ENCODE results near the gene PTGES.
"Not testable (repeated sequence)": the region's sequence is repeated elsewhere in the genome, so short reads cannot be mapped to it uniquely, and the experiment has no call there.

PTGES gene

DNA sequence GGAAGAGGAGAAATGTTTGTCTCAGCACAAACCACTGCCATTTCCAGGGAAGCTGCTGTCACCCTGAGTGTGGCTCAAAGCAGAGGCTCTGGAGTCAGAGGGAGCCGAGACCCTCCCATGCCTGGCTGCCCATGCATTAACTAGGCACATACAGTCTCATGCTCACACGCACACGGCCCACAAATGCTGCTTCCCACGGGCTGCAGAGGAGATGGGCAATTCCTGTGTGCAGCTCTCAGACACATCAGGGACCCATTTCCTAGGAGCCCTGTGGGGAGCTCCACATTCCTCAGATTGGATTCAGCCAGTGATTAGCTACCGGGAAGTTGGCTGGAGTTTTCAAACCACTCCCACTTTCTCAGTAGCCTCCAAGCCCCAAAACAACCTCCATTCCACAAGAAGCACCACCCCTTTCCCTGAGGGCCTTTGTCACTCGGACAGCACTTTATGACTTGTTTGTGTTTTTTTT is 9.1 kb upstream of the PTGES start:
- H3K9ac ChIP-seq = no peak overlapping the region
- H4K20me1 ChIP-seq (ENCODE audit: insufficient read depth) = no peaks in the 10 kb centered on the region
- H3K4me3 ChIP-seq (IDR thresholded peaks at IDR 0.05; ENCODE audit: insufficient read depth, low read depth, low read length) = no peak overlapping the region

DNA sequence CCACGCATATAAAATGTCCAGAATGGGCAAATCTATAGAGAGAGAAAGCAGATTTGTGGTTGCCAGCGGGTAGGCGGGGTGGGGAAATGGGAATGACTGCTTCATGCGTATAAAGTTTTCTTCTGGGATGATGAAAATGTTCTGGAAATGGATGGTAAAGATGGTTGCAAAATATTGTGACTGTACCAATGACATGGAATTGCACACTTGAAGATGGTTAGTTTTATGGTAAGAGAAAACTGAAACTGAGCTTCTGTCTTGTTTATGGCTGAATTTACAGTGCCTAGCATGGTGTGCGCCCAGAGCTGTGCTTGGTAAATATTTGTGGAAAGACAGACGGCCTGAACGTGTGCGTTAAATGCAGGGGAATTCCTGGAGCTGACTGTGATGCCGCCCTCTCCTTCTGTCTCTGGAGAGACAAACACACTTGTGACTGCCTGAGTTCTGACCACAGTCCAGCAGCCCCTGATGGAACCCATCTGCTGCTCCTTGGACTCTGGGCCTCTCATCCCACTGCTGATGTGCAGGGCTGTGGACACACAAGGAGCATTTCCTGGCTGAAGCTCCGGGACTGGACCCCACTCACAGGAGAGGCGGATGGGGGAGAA is 8.6 kb upstream of the PTGES start:
- TF ChIP-seq, protein P1, sequence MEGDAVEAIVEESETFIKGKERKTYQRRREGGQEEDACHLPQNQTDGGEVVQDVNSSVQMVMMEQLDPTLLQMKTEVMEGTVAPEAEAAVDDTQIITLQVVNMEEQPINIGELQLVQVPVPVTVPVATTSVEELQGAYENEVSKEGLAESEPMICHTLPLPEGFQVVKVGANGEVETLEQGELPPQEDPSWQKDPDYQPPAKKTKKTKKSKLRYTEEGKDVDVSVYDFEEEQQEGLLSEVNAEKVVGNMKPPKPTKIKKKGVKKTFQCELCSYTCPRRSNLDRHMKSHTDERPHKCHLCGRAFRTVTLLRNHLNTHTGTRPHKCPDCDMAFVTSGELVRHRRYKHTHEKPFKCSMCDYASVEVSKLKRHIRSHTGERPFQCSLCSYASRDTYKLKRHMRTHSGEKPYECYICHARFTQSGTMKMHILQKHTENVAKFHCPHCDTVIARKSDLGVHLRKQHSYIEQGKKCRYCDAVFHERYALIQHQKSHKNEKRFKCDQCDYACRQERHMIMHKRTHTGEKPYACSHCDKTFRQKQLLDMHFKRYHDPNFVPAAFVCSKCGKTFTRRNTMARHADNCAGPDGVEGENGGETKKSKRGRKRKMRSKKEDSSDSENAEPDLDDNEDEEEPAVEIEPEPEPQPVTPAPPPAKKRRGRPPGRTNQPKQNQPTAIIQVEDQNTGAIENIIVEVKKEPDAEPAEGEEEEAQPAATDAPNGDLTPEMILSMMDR (conservative IDR thresholded peaks at IDR 0.05; ENCODE audit: low read depth, low read length) = no peak
- H3K79me2 ChIP-seq (ENCODE audit: insufficient read depth, low read depth) = no peaks in the 10 kb centered on the region
- H3K27me3 ChIP-seq (ENCODE audit: insufficient read depth, low read depth) = peaks cover under 1% of the 10 kb centered on the region; the same call in 1 of the 2 replicates
- H2AFZ ChIP-seq (ENCODE audit: low read depth) = no peak overlapping the region
- H4K20me1 ChIP-seq (ENCODE audit: insufficient read depth) = no peaks in the 10 kb centered on the region
- H3K4me3 ChIP-seq (IDR thresholded peaks at IDR 0.05; ENCODE audit: insufficient read depth, low read depth, low read length) = no peak overlapping the region
- H3K4me2 ChIP-seq = no peak overlapping the region
- peaks cover 11% of the 10 kb centered on the region for H3K4me1 ChIP-seq (ENCODE audit: low read depth, poor library complexity, severe bottlenecking)
- H3K9ac ChIP-seq = no peak overlapping the region
- no peaks in the 10 kb centered on the region for H3K36me3 ChIP-seq (ENCODE audit: insufficient read depth)
- H3K27ac ChIP-seq = no peak overlapping the region

More for the DNA sequence above, 9.1 kb upstream of the PTGES start:
- TF ChIP-seq, protein P1 (conservative IDR thresholded peaks at IDR 0.05; ENCODE audit: low read depth, low read length) = no peak
- peaks cover 14% of the 10 kb centered on the region for H3K4me1 ChIP-seq (ENCODE audit: low read depth, poor library complexity, severe bottlenecking)
- no peaks in the 10 kb centered on the region for H3K36me3 ChIP-seq (ENCODE audit: insufficient read depth)
- H2AFZ ChIP-seq (ENCODE audit: low read depth) = no peak overlapping the region
- H3K4me2 ChIP-seq = no peak overlapping the region
- no peaks in the 10 kb centered on the region for H3K27me3 ChIP-seq (ENCODE audit: insufficient read depth, low read depth)
- no peak overlapping the region for H3K27ac ChIP-seq
- no peaks in the 10 kb centered on the region for H3K79me2 ChIP-seq (ENCODE audit: insufficient read depth, low read depth)

DNA sequence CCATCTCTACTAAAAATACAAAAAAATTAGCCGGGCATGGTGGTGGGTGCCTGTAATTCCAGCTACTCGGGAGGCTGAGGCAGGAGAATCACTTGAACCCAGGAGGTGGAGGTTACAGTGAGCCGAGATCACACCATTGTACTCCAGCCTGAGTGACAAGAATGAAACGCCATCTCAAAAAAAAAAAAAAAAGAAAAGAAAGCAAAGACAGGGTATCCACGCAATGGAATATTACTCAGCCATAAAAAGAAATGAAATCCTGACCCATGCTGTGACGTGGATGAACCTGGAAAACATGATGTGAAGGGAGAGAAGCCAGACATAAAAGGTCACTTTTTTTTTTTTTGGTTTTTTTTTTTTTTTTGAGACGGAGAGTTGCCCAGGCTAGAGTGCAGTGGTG is 7.9 kb upstream of the PTGES start:
- H3K9ac ChIP-seq; H4K20me1 ChIP-seq (ENCODE audit: insufficient read depth); H3K4me3 ChIP-seq (IDR thresholded peaks at IDR 0.05; ENCODE audit: insufficient read depth, low read depth, low read length); H2AFZ ChIP-seq (ENCODE audit: low read depth); H3K4me2 ChIP-seq; H3K27me3 ChIP-seq (ENCODE audit: insufficient read depth, low read depth); H3K4me1 ChIP-seq (ENCODE audit: low read depth, poor library complexity, severe bottlenecking); H3K36me3 ChIP-seq (ENCODE audit: insufficient read depth); H3K27ac ChIP-seq; H3K79me2 ChIP-seq (ENCODE audit: insufficient read depth, low read depth): not testable (repeated sequence)

DNA sequence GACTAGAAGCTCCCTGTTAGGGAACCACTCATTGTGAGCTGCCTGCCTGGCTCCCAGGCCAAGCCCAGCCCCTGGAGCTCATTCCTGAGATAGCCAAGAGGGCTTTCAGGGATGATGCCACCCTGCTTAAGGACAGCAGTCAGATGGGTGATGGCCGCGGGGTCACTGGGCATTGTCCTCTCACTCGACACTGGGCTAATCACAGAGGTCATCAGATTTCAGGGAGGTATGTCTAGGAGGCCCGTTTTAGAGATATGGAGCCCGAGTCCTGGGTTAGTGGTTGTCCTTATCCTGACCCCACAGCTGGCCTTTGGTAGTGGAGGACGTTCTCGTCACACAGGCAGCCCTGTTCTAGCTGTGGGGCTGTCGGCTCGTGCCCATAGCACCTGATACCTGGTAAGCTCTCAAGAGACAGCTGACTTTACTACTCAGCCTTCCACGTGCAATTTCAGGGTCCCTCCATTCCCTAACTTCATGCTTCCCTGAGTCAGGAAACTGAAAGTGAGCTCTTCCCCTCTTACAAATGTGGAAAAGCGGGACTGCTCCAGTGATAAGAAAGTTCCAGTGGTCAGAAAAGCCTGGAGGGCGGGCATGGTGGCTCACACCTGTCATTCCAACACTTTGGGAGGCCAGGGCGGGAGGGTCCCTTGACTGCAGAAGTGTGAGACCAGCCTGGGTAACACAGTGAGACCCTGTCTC is 7.1 kb upstream of the PTGES start:
- H3K4me2 ChIP-seq = no peak overlapping the region
- H3K27me3 ChIP-seq (ENCODE audit: insufficient read depth, low read depth) = peaks cover 12% of the 10 kb centered on the region
- H2AFZ ChIP-seq (ENCODE audit: low read depth) = no peak overlapping the region
- H3K4me1 ChIP-seq (ENCODE audit: low read depth, poor library complexity, severe bottlenecking) = peaks cover 8% of the 10 kb centered on the region
- H3K27ac ChIP-seq = no peak overlapping the region
- TF ChIP-seq, protein P1 (conservative IDR thresholded peaks at IDR 0.05; ENCODE audit: low read depth, low read length) = no peak
- no peak overlapping the region for H3K9ac ChIP-seq
- no peak overlapping the region for H3K4me3 ChIP-seq (IDR thresholded peaks at IDR 0.05; ENCODE audit: insufficient read depth, low read depth, low read length)
- H3K36me3 ChIP-seq (ENCODE audit: insufficient read depth) = no peaks in the 10 kb centered on the region
- no peaks in the 10 kb centered on the region for H3K79me2 ChIP-seq (ENCODE audit: insufficient read depth, low read depth)
- no peaks in the 10 kb centered on the region for H4K20me1 ChIP-seq (ENCODE audit: insufficient read depth)

DNA sequence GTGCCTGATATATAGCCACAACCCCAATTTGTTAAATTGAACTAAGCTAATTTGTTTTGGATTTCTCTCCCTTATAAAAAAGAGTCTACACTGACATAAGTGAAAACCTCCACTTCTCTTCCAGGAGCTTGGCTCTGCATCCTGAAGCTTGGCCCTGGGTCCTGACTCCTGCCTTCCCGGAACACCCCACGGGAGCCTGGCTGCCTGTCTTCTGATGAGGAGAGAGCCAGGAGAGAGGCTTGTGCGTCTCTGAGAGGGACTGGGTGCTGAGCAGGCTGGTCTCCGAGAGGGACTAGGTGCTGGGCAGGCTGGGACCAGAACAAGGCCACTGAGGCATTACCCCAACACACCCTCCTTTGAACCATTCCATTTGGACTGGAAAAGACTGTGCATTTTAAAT is 6.5 kb upstream of the PTGES start:
- no peak overlapping the region for H3K4me2 ChIP-seq
- TF ChIP-seq, protein P1 (conservative IDR thresholded peaks at IDR 0.05; ENCODE audit: low read depth, low read length) = no peak
- H3K36me3 ChIP-seq (ENCODE audit: insufficient read depth) = no peaks in the 10 kb centered on the region
- H3K27ac ChIP-seq = no peak overlapping the region
- no peaks in the 10 kb centered on the region for H3K79me2 ChIP-seq (ENCODE audit: insufficient read depth, low read depth)
- peaks cover 18% of the 10 kb centered on the region for H3K27me3 ChIP-seq (ENCODE audit: insufficient read depth, low read depth)
- no peak overlapping the region for H3K9ac ChIP-seq
- peaks cover 8% of the 10 kb centered on the region for H3K4me1 ChIP-seq (ENCODE audit: low read depth, poor library complexity, severe bottlenecking)
- no peaks in the 10 kb centered on the region for H4K20me1 ChIP-seq (ENCODE audit: insufficient read depth)
- no peak overlapping the region for H3K4me3 ChIP-seq (IDR thresholded peaks at IDR 0.05; ENCODE audit: insufficient read depth, low read depth, low read length)
- no peak overlapping the region for H2AFZ ChIP-seq (ENCODE audit: low read depth)
